ENCODE data around the gene ADGB.

Gene ADGB

DNA sequence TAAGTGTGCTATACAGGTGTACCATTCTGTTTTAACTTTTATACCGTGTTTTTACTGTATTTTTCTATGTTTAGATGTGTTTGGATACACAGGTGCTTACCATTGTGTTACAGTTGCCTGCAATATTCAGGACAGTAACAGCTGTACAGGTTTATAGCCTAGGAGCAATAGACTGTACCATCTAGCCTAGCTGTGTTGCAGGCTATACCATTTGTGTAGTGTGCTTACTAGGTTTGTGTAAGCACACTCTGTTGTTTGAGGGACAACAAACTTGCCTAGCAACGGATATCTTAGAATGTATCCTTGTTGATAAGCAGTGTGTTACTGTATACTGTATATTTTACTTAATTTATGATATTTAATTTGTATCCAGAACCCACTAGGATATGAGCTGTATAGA lies 35.2 kb downstream of the ADGB start:
- DNase-seq (ENCODE audit: low read depth): no peak

DNA sequence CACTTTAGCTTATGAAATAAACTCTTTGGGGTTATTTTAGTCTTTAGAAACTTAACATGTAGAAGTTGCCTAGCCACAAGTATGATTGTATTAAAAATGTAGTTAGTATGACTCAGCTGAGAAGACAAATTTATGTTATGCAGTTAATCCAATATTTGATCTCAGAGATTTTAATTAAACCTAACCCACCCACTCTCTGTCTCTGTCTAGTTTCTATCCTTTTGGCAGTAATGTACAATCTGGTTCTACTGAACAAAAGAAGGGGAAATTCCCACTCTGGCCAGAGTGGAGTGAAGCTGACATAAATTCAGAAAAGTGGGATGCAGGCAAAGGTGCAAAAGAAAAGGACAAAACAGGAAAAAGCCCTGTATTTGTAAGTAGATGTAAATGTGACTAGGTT lies 36.4 kb downstream of the ADGB start:
- no peak for DNase-seq (ENCODE audit: low read depth)

DNA sequence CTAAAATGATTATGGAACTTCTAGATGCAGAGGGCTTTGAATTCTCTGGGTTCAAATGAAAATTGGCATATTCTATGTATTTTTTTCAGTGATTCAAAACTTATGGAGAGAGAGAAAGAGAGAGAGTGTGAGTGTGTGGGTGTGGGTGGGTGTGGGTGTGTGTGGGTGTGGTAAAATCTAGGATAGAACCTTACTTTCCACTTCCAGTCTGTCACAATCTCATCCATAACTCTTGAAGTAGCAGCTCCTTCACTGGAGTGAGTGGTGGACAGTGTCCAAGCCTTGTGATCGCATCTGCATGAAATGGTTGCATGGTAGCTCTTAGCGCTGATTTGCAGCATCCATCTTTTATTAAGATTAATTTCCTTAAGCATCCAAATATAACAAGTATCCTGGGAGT lies 37.7 kb downstream of the ADGB start:
- DNase-seq (ENCODE audit: low read depth): no peak

DNA sequence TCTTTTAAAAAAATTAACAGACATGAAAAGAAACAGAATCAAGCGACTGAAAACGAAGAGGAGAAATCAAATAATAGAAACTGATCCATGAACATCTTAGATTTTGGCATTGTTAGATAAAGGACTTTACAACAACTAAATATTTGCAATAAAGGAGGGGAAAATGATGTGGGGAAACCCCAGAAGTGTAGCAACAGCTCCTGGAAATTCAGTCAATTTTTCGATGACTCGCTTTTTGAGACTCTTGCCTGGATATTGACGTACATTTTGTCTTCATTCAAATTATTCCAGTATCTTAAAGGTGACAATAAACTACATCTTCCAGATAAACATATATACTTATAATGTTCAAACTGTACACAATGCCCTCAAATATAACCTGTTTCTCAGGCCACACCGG lies 44.1 kb downstream of the ADGB start:
- no peak for DNase-seq (ENCODE audit: low read depth)

- no peak for DNase-seq (ENCODE audit: low read depth)
Observed at GRCh38 chr6:146650799-146651481, 52.2 kb downstream of the ADGB start.

- DNase-seq (ENCODE audit: low read depth): no peak
Observed at GRCh38 chr6:146651482-146651863, 52.7 kb downstream of the ADGB start.

DNA sequence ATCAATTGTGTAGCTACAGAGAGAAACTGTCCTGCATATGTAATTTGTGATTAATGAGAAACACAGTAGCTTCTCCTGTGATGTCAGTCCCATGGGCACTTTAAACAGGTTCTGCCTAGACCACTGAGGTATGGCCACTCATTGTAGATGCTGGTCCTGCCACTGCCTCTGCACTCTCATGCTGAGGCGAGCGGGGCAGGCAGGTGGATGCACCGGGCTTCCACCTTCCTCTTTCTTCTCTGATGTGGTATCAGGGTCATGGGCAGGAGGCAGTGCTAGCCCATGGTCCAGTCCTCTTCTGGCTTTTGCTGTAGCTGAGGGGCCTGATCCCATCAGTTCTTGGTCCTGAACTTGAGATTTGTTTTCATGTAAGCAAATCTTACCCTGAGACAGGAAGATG lies 58.7 kb downstream of the ADGB start:
- no peak for DNase-seq (ENCODE audit: low read depth)

DNA sequence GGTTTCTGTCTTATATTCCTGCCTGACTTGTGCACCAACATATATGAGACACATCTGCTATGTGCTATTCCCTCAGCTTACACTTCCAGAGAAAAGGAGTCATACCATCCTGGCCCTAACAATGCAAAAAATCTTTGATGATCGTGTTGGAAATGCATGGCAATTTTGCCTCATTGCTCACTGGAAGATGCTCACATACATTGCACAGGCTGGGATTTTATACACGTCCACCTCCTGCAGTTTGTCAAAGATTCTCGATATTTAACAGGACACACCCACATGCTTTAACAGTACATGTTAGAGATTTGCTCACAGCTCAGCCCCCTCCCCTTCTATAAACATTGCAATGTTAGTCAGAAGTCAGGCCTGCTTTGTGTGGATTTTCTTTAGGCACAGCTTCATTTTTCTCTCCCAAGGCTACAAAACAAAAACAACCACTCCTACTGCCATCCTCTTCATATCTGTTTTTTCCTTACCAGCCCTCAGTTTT lies 66.1 kb downstream of the ADGB start:
- DNase-seq (ENCODE audit: low read depth): no peak

- DNase-seq (ENCODE audit: low read depth): no peak
Observed at GRCh38 chr6:146666909-146667308, 68.1 kb downstream of the ADGB start.

DNA sequence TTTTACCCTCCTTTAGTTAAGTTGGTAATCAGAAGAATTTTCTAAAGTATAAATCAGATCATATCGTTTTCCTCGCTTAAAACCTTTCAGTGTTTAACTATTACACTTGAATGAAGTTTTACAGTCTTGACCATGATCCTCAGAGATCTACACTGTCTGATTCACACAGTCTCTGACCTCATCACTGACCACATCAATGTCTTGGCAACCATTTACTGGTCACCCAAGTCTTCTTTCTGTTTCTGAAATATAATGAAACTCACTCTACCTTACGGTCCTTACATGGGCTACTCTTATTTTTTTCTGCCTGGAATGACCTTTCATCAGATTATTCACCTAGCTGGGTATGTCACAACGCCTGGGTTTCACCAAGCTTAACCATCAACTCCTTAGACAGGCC lies 71.4 kb downstream of the ADGB start:
- DNase-seq (ENCODE audit: low read depth): no peak

DNA sequence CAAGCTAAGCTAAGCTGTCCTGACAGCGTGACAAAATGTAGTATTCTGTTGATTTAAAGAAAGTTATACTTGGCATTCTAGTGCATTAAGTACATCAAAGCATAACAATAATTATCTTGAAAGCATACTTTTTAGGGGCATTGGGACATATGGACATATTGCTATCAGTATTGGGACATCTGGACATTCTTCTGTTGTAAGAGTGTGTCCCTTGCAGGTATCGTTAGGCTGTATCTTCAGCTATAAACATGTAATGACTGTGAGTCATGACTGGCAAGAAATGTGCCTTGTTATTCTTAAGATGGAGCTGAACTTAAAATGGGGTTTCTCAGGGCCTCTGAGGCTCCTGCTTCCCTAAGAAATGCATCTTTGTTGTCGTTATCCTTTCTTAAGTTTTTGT lies 74.3 kb downstream of the ADGB start:
- DNase-seq (ENCODE audit: low read depth): no peak

GRCh38 chr6:146679386-146679785 lies 80.6 kb downstream of the ADGB start:
- DNase-seq (ENCODE audit: low read depth): no peak

DNA sequence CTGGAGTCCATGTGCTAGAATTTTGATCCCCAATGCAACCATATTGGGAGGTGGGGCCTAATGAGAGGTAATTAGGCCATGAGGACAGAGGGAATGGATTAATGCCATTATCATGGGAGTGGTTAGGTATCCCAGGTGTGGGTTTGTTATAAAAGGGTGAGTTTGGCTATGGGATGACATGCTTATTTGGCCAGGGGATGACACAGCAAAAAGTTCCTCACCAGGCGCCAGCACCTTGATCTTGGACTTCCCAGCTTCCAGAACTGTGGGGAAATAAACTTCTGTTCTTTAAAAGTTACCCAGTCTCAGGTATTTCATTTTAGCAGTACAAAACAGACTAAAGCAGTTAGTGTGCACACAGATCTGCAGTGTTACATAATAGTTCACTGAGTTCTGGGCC lies 84.1 kb downstream of the ADGB start:
- DNase-seq (ENCODE audit: low read depth): no peak

- DNase-seq (ENCODE audit: low read depth): no peak
Observed at GRCh38 chr6:146689806-146690205, 91.0 kb downstream of the ADGB start.

DNA sequence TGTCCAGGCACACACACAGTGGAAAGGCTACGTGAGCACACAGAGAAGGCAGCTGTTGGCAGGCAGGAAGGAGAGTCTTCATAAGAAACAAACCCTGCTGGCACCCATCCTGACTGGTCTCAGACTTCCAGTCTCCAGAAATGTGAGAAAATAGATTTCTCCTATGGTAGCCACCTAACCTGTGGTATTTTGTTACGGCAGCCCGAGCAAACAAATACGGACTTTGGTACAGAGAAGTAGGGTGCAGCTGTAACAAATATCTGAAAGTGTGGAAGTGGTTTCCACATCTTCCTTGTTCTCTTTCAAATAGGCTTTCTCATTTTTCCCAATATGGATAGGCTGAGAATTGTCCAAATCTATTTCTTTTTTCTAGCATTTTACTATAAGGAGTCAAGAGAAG lies 94.6 kb downstream of the ADGB start:
- no peak for DNase-seq (ENCODE audit: low read depth)

- no peak for DNase-seq (ENCODE audit: low read depth)
Observed at GRCh38 chr6:146697921-146698320, 99.1 kb downstream of the ADGB start.

DNA sequence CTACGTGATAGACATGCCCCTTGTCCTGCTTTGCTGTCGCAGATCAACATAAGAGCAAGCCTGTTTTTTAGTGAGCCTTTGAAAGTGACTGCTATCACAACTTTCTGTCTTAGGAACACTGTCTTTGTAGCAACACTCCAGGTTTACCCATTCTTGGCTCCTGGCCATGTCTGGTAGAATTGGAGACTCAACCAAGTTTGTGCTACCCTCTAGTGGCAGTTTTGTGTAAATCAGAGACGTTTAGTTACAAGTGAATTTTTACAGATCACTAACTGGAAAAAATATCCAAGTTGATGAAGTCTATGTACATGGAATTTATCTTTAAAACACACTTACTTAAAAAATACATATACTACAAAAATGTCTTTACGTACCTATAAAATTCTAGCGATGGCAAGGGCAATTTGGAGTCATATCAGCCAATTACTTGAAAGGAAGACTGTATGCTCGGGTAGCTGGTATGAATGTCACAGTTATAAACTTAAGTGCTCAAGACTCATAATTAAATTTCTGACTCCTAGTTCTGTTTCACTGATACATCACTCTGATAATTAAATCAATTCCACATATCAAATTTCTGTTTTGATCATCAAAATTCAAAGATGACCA lies 101.4 kb downstream of the ADGB start:
- DNase-seq (ENCODE audit: low read depth): no peak

- DNase-seq (ENCODE audit: low read depth): no peak
Observed at GRCh38 chr6:146701632-146702031, 102.9 kb downstream of the ADGB start.

- no peak for DNase-seq (ENCODE audit: low read depth)
Observed at GRCh38 chr6:146709036-146709622, 110.4 kb downstream of the ADGB start.

DNA sequence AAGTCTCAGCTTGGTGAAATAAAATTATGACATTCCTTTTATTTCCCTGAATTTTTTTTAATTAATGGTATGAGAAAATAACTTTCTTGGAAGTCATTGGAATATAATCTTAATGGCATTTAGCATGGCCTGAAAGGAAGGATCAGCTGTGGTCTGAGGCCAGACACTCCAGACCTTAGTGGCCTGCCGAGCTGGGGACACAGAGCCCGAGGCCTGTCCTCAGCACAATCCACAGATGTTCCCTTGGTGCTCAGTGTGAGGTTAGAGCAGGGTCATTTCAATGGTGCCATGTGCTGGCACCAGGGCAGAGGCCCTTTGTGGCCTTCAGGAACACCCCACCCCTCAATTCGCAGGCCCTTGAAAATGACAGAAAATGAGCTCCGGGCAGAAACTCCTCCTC lies 120.6 kb downstream of the ADGB start:
- no peak for DNase-seq (ENCODE audit: low read depth)

DNA sequence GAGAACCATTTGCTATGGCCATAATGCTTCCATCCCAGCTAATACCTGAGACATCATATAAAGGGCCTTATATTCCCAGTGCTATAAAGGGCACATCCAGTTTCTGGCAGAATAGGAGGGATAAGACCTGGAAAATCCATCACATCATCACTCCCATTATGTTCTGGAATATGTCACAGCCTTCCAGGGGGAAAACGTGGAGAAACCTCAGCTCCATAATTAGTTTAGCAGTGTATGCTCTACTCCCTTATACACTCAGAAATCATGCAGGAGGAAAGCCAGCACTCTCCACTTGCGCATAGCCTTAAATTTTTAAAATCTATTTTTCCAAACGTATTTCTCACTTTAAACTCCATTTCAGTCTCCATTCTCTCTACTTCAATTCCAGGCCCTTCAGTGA lies 140.9 kb downstream of the ADGB start:
- no peak for DNase-seq (ENCODE audit: low read depth)

GRCh38 chr6:146741609-146742008 lies 142.8 kb downstream of the ADGB start:
- DNase-seq (ENCODE audit: low read depth): no peak

- DNase-seq (ENCODE audit: low read depth): no peak
Observed at GRCh38 chr6:146753306-146753705, 154.5 kb downstream of the ADGB start.

DNA sequence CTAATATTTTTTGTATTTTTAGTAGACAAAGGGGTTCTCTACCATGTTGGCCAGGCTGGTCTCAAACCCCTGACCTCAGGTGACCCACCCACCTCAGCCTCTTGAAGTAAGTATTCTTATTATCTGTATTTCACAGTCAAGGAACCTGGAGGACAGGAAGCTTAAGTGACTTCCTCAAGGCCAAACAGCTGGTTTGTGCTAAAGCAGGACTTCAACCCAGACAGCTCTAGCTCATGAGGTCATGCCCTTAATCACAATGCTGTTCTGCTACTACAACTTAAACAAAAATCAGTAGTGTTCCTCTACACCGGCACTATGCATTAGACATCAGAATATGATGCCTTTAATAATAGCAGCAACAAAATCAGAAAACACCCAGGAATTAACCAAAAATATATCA lies 168.9 kb downstream of the ADGB start:
- DNase-seq (ENCODE audit: low read depth): no peak
